Suprapubic skin (tissue), 4 donors: ENCODE measurements around the gene PLCB1. TPM values are rescaled to one million over a fixed set of nuclear protein-coding genes. Genes with fewer than 3 reads are reported as not detected.

Source experiments
- DNase-seq, 2 donors: peaks; one replicate each; pipeline ENCODE4 v3.0.0-alpha.2; 2019; ENCODE audit warnings: low spot score in 2 of 2
- H3K27ac ChIP-seq: fragments of 200-600 bp; sonication (generic); one replicate; pipeline ENCODE4 v1.5.1; 2019
- H3K27me3 ChIP-seq: fragments of 200-600 bp; sonication (generic); one replicate; pipeline ENCODE4 v1.5.1; 2019
- H3K36me3 ChIP-seq: fragments of 200-600 bp; sonication (generic); one replicate; pipeline ENCODE4 v1.5.1; 2019
- H3K4me1 ChIP-seq: fragments of 200-600 bp; sonication (generic); one replicate; pipeline ENCODE4 v1.5.1; 2019
- H3K4me3 ChIP-seq: fragments of 200-600 bp; sonication (generic); one replicate; pipeline ENCODE4 v1.5.1; 2019; ENCODE audit warnings: mild to moderate bottlenecking
- H3K9me3 ChIP-seq: fragments of 200-600 bp; sonication (generic); one replicate; pipeline ENCODE4 v1.5.1; 2019
- EP300 ChIP-seq: sonication (generic); formaldehyde crosslinking; IDR thresholded peaks from one replicate; pipeline ENCODE4 v1.6.1; 2017; ENCODE audit warnings: antibody characterized with exemption
- POLR2A ChIP-seq, 2 donors: fragments of 450-650 bp; IDR thresholded peaks; one replicate each; pipeline ENCODE4 v1.6.1; 2017; ENCODE audit warnings: antibody characterized with exemption in 2 of 2, mild to moderate bottlenecking in 2 of 2, moderate library complexity in 2 of 2
- POLR2AphosphoS5 ChIP-seq, 3 donors: sonication (generic); formaldehyde crosslinking; IDR thresholded peaks; one replicate each; pipeline ENCODE4 v1.6.1; 2017; ENCODE audit warnings: antibody characterized with exemption in 3 of 3
- WGBS: methylation state at CpG from one replicate; pipeline ENCODE4 v1.1.5; 2018; 5-methylcytosine and 5-hydroxymethylcytosine counted together
- total RNA-seq, 4 donors: library from RNA; depleted of rRNA; stranded (reverse); fragments of >200 nt; gene quantifications; one replicate each; pipeline ENCODE4 v1.1.0, GENCODE V29; 2016
- TF ChIP-seq, protein P1 (sequence below), 2 donors: fragments of 200-600 bp in 1 of 2; fragments of 450-650 bp in 1 of 2; sonication (generic) in 1 of 2; IDR thresholded peaks; one replicate each; pipeline ENCODE4 v1.5.1; 2016 to 2019; ENCODE audit warnings: antibody characterized with exemption in 2 of 2, mild to moderate bottlenecking in 1 of 2, moderate library complexity in 1 of 2

Gene PLCB1
- total RNA-seq, 4 donors from 2014 or later, result 3.9 to 15.6 (median 6.7) TPM

DNA sequence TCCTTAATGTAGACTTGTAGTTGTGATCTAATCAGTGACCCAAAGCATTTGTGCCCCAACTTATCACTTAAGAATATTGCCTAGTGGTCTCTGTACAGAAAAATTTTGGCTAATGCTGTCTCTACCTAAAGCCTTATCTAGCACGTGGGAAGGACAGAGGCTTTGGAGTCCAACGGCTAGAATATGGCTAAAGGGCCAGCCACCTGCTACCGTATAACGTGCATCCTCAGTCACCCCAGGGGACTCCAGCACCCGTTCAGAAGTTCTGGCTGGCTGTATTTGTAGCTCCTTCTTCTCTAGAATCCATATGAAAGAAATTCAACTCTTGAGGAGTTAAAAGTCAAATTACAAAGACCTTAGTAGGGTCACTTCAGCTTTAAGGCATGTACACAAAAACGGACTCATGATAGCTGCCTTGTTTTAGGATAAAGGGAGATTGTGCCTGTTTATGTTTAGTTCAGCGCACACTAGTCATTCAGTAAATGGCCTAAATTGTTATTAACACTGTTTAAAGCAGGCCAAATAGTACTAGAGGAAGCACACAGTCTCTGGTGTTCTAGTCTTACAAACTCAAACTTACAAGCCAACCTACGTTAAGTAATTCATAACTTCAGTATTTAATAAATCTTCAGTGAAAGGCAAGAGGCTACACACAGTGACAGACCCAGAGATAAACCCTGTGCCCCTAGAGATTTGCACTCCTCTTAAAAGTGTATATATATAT lies 529.3 kb downstream of the PLCB1 start:
- no peaks in the 10 kb centered on the region for H3K36me3 ChIP-seq
- no peak for DNase-seq
- H3K9me3 ChIP-seq, result no peaks in the 10 kb centered on the region
- no peak overlapping the region for H3K4me3 ChIP-seq
- no peaks in the 10 kb centered on the region for H3K4me1 ChIP-seq
- no peak overlapping the region for H3K27ac ChIP-seq
- H3K27me3 ChIP-seq, result no peaks in the 10 kb centered on the region
- TF ChIP-seq POLR2A (IDR thresholded peaks at IDR 0.05) (no peak), POLR2AphosphoS5 (IDR thresholded peaks at IDR 0.05) (no peak), EP300 (no peak)
- TF ChIP-seq, protein P1, sequence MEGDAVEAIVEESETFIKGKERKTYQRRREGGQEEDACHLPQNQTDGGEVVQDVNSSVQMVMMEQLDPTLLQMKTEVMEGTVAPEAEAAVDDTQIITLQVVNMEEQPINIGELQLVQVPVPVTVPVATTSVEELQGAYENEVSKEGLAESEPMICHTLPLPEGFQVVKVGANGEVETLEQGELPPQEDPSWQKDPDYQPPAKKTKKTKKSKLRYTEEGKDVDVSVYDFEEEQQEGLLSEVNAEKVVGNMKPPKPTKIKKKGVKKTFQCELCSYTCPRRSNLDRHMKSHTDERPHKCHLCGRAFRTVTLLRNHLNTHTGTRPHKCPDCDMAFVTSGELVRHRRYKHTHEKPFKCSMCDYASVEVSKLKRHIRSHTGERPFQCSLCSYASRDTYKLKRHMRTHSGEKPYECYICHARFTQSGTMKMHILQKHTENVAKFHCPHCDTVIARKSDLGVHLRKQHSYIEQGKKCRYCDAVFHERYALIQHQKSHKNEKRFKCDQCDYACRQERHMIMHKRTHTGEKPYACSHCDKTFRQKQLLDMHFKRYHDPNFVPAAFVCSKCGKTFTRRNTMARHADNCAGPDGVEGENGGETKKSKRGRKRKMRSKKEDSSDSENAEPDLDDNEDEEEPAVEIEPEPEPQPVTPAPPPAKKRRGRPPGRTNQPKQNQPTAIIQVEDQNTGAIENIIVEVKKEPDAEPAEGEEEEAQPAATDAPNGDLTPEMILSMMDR (IDR thresholded peaks at IDR 0.05), result no peak
- WGBS, result 68% methylated on average over 8 of the region's 8 CpGs

DNA sequence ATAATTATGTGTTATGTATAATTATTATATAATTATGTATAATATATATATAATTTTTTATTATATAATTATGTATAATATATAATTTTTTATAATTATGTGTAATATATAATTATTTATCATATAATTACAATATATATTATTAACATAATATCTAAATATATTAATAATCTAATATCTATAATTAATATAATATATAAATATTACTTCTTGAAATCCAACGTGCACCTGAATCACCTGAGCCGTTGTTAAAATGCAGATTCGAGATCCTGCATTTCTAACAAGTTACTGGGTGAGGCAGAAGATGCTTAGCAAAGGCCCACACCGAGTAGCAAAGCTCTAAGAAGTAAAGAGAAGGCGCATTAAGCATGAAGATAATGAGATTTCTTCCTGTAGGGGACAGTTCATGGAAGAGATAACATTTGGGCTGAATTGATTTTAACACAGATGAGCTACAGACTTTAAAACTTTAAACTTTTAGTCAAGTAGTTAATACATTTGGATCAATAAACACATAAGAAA lies 530.4 kb downstream of the PLCB1 start:
- no peak for TF ChIP-seq EP300
- WGBS, result 87% methylated on average over 5 of the region's 5 CpGs
- H3K9me3 ChIP-seq, result no peaks in the 10 kb centered on the region

DNA sequence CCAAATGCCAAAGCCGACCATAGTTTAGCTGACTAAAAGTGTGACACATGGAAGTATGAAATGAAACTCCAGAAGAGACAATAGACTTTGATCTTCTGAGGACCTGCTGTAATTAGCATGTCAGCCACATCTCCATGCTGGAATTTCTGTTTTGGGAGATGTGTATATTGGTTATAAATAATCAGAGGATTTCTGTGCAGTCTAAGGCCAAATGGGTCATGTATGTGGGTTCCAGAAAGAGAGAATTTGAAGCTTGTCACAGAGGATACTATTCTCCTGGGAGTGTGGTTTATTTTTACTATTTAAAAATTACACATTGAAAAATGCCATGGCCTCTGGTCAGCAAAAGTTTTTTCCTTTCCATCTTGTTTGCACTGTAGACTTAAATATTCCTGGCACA lies 531.4 kb downstream of the PLCB1 start:
- no peak for DNase-seq
- WGBS, result 89% methylated on average over 1 of the region's 1 CpG
- Histone ChIP-seq H3K9me3 (no peaks in the 10 kb centered on the region), H3K27ac (no peak overlapping the region), H3K27me3 (no peaks in the 10 kb centered on the region), H3K4me1 (no peaks in the 10 kb centered on the region), H3K4me3 (no peak overlapping the region), H3K36me3 (no peaks in the 10 kb centered on the region)
- TF ChIP-seq, protein P1 (IDR thresholded peaks at IDR 0.05), result no peak
- TF ChIP-seq EP300, result no peak

More for the DNA sequence above, 530.4 kb downstream of the PLCB1 start:
- Histone ChIP-seq H3K27me3 (no peaks in the 10 kb centered on the region), H3K27ac (no peak overlapping the region), H3K36me3 (no peaks in the 10 kb centered on the region), H3K4me1 (no peaks in the 10 kb centered on the region), H3K4me3 (no peak overlapping the region)
- no peak for DNase-seq

DNA sequence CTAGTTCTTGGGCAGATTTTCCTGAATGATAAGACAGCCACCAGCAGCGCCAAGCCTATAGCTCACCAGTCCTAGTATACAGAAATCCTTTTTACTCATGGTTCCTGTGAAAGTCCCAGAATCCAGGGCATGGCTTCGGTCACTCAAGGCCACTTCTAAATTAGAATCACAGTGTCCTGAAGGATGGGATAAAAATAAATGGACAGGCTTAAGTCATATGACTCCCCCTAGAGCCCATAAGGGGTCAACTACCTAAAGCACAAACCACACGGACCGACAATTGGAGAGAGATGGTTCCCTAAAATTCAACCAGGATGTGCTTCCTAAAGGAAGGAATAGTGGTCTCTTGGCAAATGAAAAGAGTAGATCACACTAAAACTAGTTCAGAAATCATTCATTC lies 532.7 kb downstream of the PLCB1 start:
- no peak for DNase-seq
- WGBS, result 78% methylated on average over 4 of the region's 4 CpGs
- H3K27ac ChIP-seq, result no peak overlapping the region
- no peaks in the 10 kb centered on the region for H3K9me3 ChIP-seq
- TF ChIP-seq, protein P1 (IDR thresholded peaks at IDR 0.05), result no peak
- TF ChIP-seq POLR2A (IDR thresholded peaks at IDR 0.05), result no peak
- TF ChIP-seq EP300, result no peak
- TF ChIP-seq POLR2AphosphoS5 (IDR thresholded peaks at IDR 0.05), result no peak
- no peaks in the 10 kb centered on the region for H3K27me3 ChIP-seq
- H3K4me3 ChIP-seq, result no peak overlapping the region
- H3K36me3 ChIP-seq, result no peaks in the 10 kb centered on the region
- no peaks in the 10 kb centered on the region for H3K4me1 ChIP-seq

DNA sequence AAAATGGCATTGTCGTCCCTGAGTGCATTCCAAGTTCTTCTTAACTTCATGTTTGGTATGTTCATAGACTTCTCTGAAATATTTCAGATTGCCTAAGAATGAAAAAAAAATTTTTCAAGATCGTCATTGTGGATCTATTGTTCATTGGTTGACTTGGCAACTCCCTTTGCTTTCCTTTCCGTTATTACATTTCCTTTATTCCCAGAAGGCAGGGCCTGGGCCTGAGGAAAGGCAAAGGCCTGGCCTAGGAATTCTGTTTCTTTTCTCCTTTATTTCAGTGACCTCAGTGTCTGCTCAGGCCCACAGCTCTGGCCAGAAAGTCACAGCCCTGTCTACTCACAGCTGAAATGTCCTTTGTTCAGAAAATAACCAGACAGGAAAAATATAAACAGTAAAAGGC lies 535.2 kb downstream of the PLCB1 start:
- Histone ChIP-seq H3K4me1 (no peaks in the 10 kb centered on the region), H3K36me3 (no peaks in the 10 kb centered on the region), H3K4me3 (no peak overlapping the region), H3K27me3 (no peaks in the 10 kb centered on the region), H3K9me3 (no peaks in the 10 kb centered on the region), H3K27ac (no peak overlapping the region)
- no peak for DNase-seq
- 61% methylated on average over 3 of the region's 3 CpGs for WGBS
- TF ChIP-seq, protein P1 (IDR thresholded peaks at IDR 0.05), result no peak
- TF ChIP-seq POLR2AphosphoS5 (IDR thresholded peaks at IDR 0.05), result no peak
- no peak for TF ChIP-seq POLR2A (IDR thresholded peaks at IDR 0.05)
- no peak for TF ChIP-seq EP300
